ENCODE data around the gene SPAG16. TPM values are rescaled to one million over a fixed set of nuclear protein-coding genes. Genes with fewer than 3 reads are reported as not detected.

SPAG16 gene
- total RNA-seq, 1 donor = 56.1 TPM

GRCh38 chr2:213419980-213420379 is 135.7 kb downstream of the SPAG16 start:
- DNase-seq (ENCODE audit: low read depth) = no peak
- TF ChIP-seq CTCF (IDR thresholded peaks at IDR 0.05; ENCODE audit: insufficient read depth, low read depth, low read length) = no peak
- H3K4me3 ChIP-seq (ENCODE audit: low read depth, low read length) = no peak overlapping the region

GRCh38 chr2:213420828-213421385 is 136.6 kb downstream of the SPAG16 start:
- no peak for TF ChIP-seq CTCF (IDR thresholded peaks at IDR 0.05; ENCODE audit: insufficient read depth, low read depth, low read length)
- no peak for DNase-seq (ENCODE audit: low read depth)
- no peak overlapping the region for H3K4me3 ChIP-seq (ENCODE audit: low read depth, low read length)

- DNase-seq (ENCODE audit: low read depth) = no peak
- no peak overlapping the region for H3K4me3 ChIP-seq (ENCODE audit: low read depth, low read length)
- no peak for TF ChIP-seq CTCF (IDR thresholded peaks at IDR 0.05; ENCODE audit: insufficient read depth, low read depth, low read length)
Observed at GRCh38 chr2:213422211-213422610, 137.9 kb downstream of the SPAG16 start.

- DNase-seq (ENCODE audit: low read depth) = no peak
- no peak for TF ChIP-seq CTCF (IDR thresholded peaks at IDR 0.05; ENCODE audit: insufficient read depth, low read depth, low read length)
- no peak overlapping the region for H3K4me3 ChIP-seq (ENCODE audit: low read depth, low read length)
Observed at GRCh38 chr2:213425618-213426017, 141.4 kb downstream of the SPAG16 start.

GRCh38 chr2:213429516-213429915 is 145.3 kb downstream of the SPAG16 start:
- no peak for DNase-seq (ENCODE audit: low read depth)
- H3K4me3 ChIP-seq (ENCODE audit: low read depth, low read length) = no peak overlapping the region
- no peak for TF ChIP-seq CTCF (IDR thresholded peaks at IDR 0.05; ENCODE audit: insufficient read depth, low read depth, low read length)

- H3K4me3 ChIP-seq (ENCODE audit: low read depth, low read length) = no peak overlapping the region
- DNase-seq (ENCODE audit: low read depth) = no peak
- TF ChIP-seq CTCF (IDR thresholded peaks at IDR 0.05; ENCODE audit: insufficient read depth, low read depth, low read length) = no peak
Observed at GRCh38 chr2:213443921-213444320, 159.7 kb downstream of the SPAG16 start.

All from fibroblast of villous mesenchyme (primary cell).